Activated T-helper 2 cell treated with anti-CD3 and anti-CD28 coated beads, Interferon-gamma antibody, Interleukin-2, Interleukin-4, amounts not matched to agents 10 μg/mL and 5 μg/mL and 100 μg/mL, durations not matched to agents 14 hours and 24 hours and 36 hours (primary cell): ENCODE data around the gene ACTG1. TPM values are rescaled to one million over a fixed set of nuclear protein-coding genes. Genes with fewer than 3 reads are reported as not detected.

ENCODE experiments used
- DNase-seq: peaks from one replicate; pipeline ENCODE4 v3.0.0; 2021; ENCODE audit warnings: low spot score
- H3K27ac Mint-ChIP-seq: one replicate; pipeline ENCODE4 v1.8.0; 2021; ENCODE audit warnings: mixed read lengths
- H3K27me3 Mint-ChIP-seq: one replicate; pipeline ENCODE4 v1.8.0; 2021; ENCODE audit warnings: low read depth, mixed read lengths
- H3K36me3 Mint-ChIP-seq: one replicate; pipeline ENCODE4 v1.8.0; 2021; ENCODE audit warnings: low read depth, mixed read lengths
- H3K4me1 Mint-ChIP-seq: one replicate; pipeline ENCODE4 v1.8.0; 2021; ENCODE audit warnings: low read depth, mixed read lengths
- H3K4me3 Mint-ChIP-seq: one replicate; pipeline ENCODE4 v1.8.0; 2021; ENCODE audit warnings: low read depth, mild to moderate bottlenecking, moderate library complexity, mixed read lengths
- H3K9me3 Mint-ChIP-seq: one replicate; pipeline ENCODE4 v1.8.0; 2021; ENCODE audit warnings: mixed read lengths
- intact Hi-C: fragments of 100-400 bp; cut with micrococcal nuclease; formaldehyde crosslinking; loops from one replicate; pipeline ENCODE4 v1.15.1; 2023
- total RNA-seq: library from RNA; stranded (reverse); gene quantifications from 2 replicates; pipeline ENCODE4 v1.2.3, GENCODE V29; 2022

ACTG1 gene
- 4,152 and 4,174 TPM in 2 replicates for total RNA-seq

GRCh38 chr17:81512562-81513371 lies at the start of gene ACTG1:
TSS of gene ACTG1 (minus strand) at chr17:81512799. CDS start at chr17:81512354, 445 bp downstream.
- peaks cover 50% of the 10 kb centered on the region for H3K36me3 Mint-ChIP-seq
- peak; percentile 90 for DNase-seq
- no peaks in the 10 kb centered on the region for H3K9me3 Mint-ChIP-seq
- intact Hi-C loops: loop anchor here (2.0 to 5.0 kb wide), 2 partner anchors 115 to 166 kb away; partner anchors contain the start of gene BAHCC1
- H3K4me1 Mint-ChIP-seq: peaks cover 25% of the 10 kb centered on the region
- H3K4me3 Mint-ChIP-seq: peak within 1 kb of the TSS; percentile 97
- no peaks in the 10 kb centered on the region for H3K27me3 Mint-ChIP-seq
- peak within 1 kb of the TSS; percentile 90 for H3K27ac Mint-ChIP-seq

GRCh38 chr17:81561494-81561885 lies 48.9 kb upstream of the ACTG1 start:
- Mint-ChIP-seq H3K27me3 (no peaks in the 10 kb centered on the region), H3K4me1 (no peaks in the 10 kb centered on the region), H3K27ac (no peak overlapping the region), H3K4me3 (no peak overlapping the region), H3K9me3 (no peaks in the 10 kb centered on the region), H3K36me3 (peaks cover 64% of the 10 kb centered on the region)
- intact Hi-C loops: no loop called here
- DNase-seq: no peak

DNA sequence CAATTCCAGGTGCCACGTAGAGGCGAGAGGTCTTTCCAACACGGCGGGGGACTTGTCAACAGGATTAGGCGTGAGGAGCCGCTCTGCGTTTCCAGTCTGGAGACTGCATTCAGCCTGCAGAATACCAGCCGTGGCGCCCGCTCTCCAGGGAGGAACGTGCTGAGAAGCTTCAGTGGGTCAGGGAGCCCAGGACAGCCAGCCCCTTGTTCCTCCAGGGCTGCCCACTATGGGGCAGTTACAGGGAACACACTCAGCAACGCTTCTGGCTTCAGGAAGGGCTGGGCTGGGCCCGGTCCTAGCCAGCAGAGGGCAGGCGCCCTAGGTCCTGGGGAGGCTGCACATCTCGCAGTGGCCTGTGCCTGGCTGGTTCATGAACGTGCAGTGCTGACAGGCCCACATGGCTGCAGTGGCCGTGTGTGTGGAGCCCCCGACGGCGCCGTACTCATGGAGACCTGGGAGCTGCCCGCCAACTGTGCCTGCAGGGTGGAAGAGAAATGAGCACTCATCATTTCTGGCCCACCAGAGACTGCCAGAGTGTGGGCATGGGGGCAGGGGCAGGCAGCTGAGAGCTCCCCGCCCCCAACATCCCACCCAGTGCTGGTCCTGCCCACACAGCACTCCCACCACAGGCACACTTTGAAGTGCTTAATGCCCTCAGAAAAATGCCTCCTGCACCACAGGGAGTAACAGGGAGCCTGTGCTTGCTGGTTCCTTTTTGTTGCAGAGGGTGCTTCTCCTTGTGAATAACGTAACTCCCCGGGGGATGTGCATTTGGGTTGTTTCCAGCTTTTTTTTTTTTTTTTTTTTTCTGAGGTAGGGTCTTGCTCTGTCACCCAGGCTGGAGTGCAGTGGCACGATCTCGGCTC lies 46.6 kb upstream of the ACTG1 start:
- intact Hi-C loops: no loop called here
- Mint-ChIP-seq H3K4me1 (peaks cover 3% of the 10 kb centered on the region), H3K27ac (no peak overlapping the region), H3K4me3 (no peak overlapping the region), H3K27me3 (no peaks in the 10 kb centered on the region), H3K36me3 (peaks cover 45% of the 10 kb centered on the region), H3K9me3 (no peaks in the 10 kb centered on the region)
- no peak for DNase-seq

- intact Hi-C loops: no loop called here
- H3K4me3 Mint-ChIP-seq: no peak overlapping the region
- no peak for DNase-seq
- no peaks in the 10 kb centered on the region for H3K27me3 Mint-ChIP-seq
- H3K27ac Mint-ChIP-seq: no peak overlapping the region
- H3K4me1 Mint-ChIP-seq: peaks cover 12% of the 10 kb centered on the region
- H3K36me3 Mint-ChIP-seq: peaks cover 43% of the 10 kb centered on the region
- no peaks in the 10 kb centered on the region for H3K9me3 Mint-ChIP-seq
These were observed 45.5 kb upstream of the ACTG1 start for GRCh38 chr17:81558115-81558468.

- H3K27me3 Mint-ChIP-seq: no peaks in the 10 kb centered on the region
- H3K27ac Mint-ChIP-seq: no peak overlapping the region
- DNase-seq: no peak
- no peak overlapping the region for H3K4me3 Mint-ChIP-seq
- peaks cover 12% of the 10 kb centered on the region for H3K4me1 Mint-ChIP-seq
- H3K9me3 Mint-ChIP-seq: no peaks in the 10 kb centered on the region
- intact Hi-C loops: no loop called here
- peaks cover 39% of the 10 kb centered on the region for H3K36me3 Mint-ChIP-seq
These were observed 44.9 kb upstream of the ACTG1 start for GRCh38 chr17:81557276-81558114.

GRCh38 chr17:81556863-81557262 lies 44.3 kb upstream of the ACTG1 start:
- no peaks in the 10 kb centered on the region for H3K9me3 Mint-ChIP-seq
- DNase-seq: no peak
- H3K4me3 Mint-ChIP-seq: no peak overlapping the region
- no peak overlapping the region for H3K27ac Mint-ChIP-seq
- peaks cover 12% of the 10 kb centered on the region for H3K4me1 Mint-ChIP-seq
- H3K27me3 Mint-ChIP-seq: no peaks in the 10 kb centered on the region
- intact Hi-C loops: no loop called here
- peaks cover 36% of the 10 kb centered on the region for H3K36me3 Mint-ChIP-seq

- H3K4me3 Mint-ChIP-seq: no peak overlapping the region
- H3K27me3 Mint-ChIP-seq: no peaks in the 10 kb centered on the region
- H3K27ac Mint-ChIP-seq: no peak overlapping the region
- intact Hi-C loops: no loop called here
- peaks cover 15% of the 10 kb centered on the region for H3K4me1 Mint-ChIP-seq
- H3K36me3 Mint-ChIP-seq: peaks cover 34% of the 10 kb centered on the region
- no peaks in the 10 kb centered on the region for H3K9me3 Mint-ChIP-seq
- no peak for DNase-seq
These were observed 43.6 kb upstream of the ACTG1 start for GRCh38 chr17:81556175-81556691.

GRCh38 chr17:81553616-81554181 lies 41.1 kb upstream of the ACTG1 start:
- DNase-seq: no peak
- H3K9me3 Mint-ChIP-seq: no peaks in the 10 kb centered on the region
- peaks cover 19% of the 10 kb centered on the region for H3K4me1 Mint-ChIP-seq
- H3K27me3 Mint-ChIP-seq: no peaks in the 10 kb centered on the region
- H3K27ac Mint-ChIP-seq: peak overlapping the region; percentile 88
- peaks cover 44% of the 10 kb centered on the region for H3K36me3 Mint-ChIP-seq
- intact Hi-C loops: loop anchor here (5.0 kb wide), 1 partner anchor 301 kb away; no protein-coding TSS in a partner anchor
- peak overlapping the region; percentile 87 for H3K4me3 Mint-ChIP-seq

DNA sequence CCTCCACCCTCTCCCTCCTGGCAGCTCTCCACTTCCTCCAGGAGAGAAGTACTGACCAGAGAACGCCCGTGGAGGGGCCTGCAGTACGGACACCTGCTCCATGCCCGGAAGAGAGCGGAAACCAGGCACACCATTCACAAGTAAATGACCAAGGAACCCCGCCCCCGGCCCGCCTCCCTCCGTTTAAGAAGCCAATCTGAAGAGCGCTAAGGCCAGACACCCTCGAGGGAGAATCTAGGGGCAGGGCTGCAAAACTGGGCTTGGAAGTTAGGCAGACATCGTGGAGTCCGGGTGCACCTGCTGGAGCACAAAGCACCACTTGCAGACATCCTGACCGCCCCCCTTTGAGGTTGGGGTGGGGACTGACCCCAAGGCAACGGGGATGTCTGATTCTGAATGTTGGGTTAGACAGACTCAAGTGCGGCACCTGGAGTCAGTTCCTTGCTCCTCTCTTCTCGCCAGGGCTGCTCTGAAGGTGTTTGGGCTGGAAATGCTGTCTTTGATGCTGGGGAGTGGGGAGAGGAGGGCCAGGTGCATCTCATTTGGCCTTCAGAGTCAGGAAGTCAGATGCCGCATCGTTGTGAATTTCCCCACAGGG lies 40.5 kb upstream of the ACTG1 start:
- DNase-seq: peak; percentile 68
- peaks cover 19% of the 10 kb centered on the region for H3K4me1 Mint-ChIP-seq
- peak overlapping the region; percentile 87 for H3K4me3 Mint-ChIP-seq
- H3K36me3 Mint-ChIP-seq: peaks cover 42% of the 10 kb centered on the region
- H3K9me3 Mint-ChIP-seq: no peaks in the 10 kb centered on the region
- intact Hi-C loops: loop anchor here (5.0 kb wide), 1 partner anchor 301 kb away; no protein-coding TSS in a partner anchor
- H3K27ac Mint-ChIP-seq: peak overlapping the region; percentile 88
- no peaks in the 10 kb centered on the region for H3K27me3 Mint-ChIP-seq

DNA sequence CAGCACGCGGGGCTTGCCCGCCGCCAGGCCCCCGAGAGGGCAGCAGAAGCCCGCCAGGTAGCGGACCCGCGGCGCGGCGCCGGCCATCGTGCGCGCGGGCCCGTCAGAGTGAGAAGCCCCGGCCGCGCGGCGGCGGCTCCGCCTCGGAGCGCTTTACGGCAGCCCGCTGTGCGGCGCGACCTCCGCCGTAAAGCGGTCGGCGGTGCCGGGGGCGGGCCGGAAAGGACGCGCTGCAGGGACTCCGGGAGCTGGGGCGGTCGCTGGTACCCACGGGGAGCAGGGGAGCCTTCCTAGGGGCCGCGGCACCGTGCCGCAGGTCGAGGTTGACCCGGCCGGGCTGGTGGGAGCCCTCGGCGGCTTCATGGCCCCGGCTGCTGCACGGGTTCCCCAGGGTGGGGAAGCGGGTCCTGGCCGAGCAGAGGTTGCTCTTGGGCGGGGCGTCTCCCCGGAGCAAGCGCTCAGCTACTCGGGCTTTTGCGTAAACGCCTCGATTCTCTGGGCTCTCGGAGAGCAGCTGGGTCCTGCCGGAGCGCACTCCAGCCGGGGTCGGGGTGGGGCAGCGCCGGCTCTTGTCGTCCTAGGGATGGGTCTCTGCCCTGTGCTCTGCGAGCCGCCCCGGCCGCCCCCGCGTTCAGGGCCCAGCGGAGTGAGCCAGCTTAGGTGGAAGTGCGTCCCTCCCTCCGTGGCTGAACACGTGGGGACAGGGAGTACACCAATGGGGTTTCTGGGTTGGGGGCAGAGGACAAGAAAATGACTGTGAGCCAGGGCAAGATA lies 39.8 kb upstream of the ACTG1 start, which contains the start of gene FAAP100:
Gene FAAP100 (minus strand): TSS at position 110 of the 774 bp plus-strand sequence. CDS start 23 bp downstream, at position 87.
- Mint-ChIP-seq H3K4me1 (peaks cover 19% of the 10 kb centered on the region), H3K9me3 (no peaks in the 10 kb centered on the region), H3K36me3 (peaks cover 41% of the 10 kb centered on the region), H3K27me3 (no peaks in the 10 kb centered on the region), H3K27ac (peak within 1 kb of the TSS; percentile 88), H3K4me3 (peak within 1 kb of the TSS; percentile 89)
- intact Hi-C loops: loop anchor here (1.0 to 5.0 kb wide), 2 partner anchors 37 to 300 kb away; no protein-coding TSS in a partner anchor
- peak; percentile 83 for DNase-seq
